K562 (cell line): ENCODE results near the gene VTA1. TPM values are rescaled to one million over a fixed set of nuclear protein-coding genes. Genes with fewer than 3 reads are reported as not detected.

Experiments
- ATAC-seq: fragments of 200-7000 bp; cut with Tn5 transposase; 3 replicates; pipeline ENCODE4 v1.9.1; 2020; ENCODE audit warnings: moderate library complexity
- BruUV-seq: library from RNA; stranded (reverse); fragments of 400-500 nt; replicated peaks from 2 replicates; lab custom pipeline; 2021; lab: Mats Ljungman, UMichigan
- CTCF ChIA-PET: fragments of 300-600 bp; formaldehyde crosslinking; extraction: SDS; loops from one replicate; lab custom pipeline; 2021; ENCODE audit warnings: low intra/inter-chr PET ratio; lab: Yijun Ruan, JAX
- POLR2A ChIA-PET: fragments of 300-600, 350-650 bp; sonication (Branson Sonifier 250); formaldehyde crosslinking; extraction: SDS; loops from one replicate; lab custom pipeline; 2021; ENCODE audit warnings: antibody characterized with exemption, inconsistent platforms; lab: Yijun Ruan, JAX
- DNase-seq, 4 experiments: peaks; one replicate each; pipeline versions ENCODE4 v3.0.0 to v3.0.0-alpha.2; 2011 to 2018; ENCODE audit warnings: low spot score in 3 of 4, mixed read lengths in 3 of 4; ENCODE audit errors: extremely low read depth in 1 of 4
- FAIRE-seq: peaks from 2 replicates; lab custom pipeline; 2011; peaks lifted over from hg19 to GRCh38; lab: Jason Lieb, UNC
- H2AFZ ChIP-seq: 2 replicates; pipeline ENCODE4 v1.6.0; 2011; ENCODE audit warnings: low read depth, low read length, control low read depth, inconsistent platforms
- H3K27ac ChIP-seq: fragments of 200-600 bp; 3 replicates; pipeline ENCODE4 v1.8.0; 2011; ENCODE audit warnings: low read depth, mild to moderate bottlenecking, control low read depth, inconsistent platforms, low read length, moderate library complexity, mixed read lengths; ENCODE audit errors: extremely low read depth
- H3K27me3 ChIP-seq, 2 experiments: fragments of 300-600 bp in 1 of 2; 2 replicates in 1 of 2; 3 replicates in 1 of 2; pipeline versions ENCODE4 v1.6.0 to v1.8.0; 2011; ENCODE audit warnings: inconsistent platforms in 2 of 2, low read length in 2 of 2, mild to moderate bottlenecking in 1 of 2, mixed read lengths in 1 of 2, moderate library complexity in 1 of 2; ENCODE audit not compliant: control insufficient read depth in 2 of 2, insufficient read depth in 2 of 2
- H3K36me3 ChIP-seq: fragments of 300-600 bp; 3 replicates; pipeline ENCODE4 v1.8.0; 2011; ENCODE audit warnings: mild to moderate bottlenecking, low read length, inconsistent platforms; ENCODE audit not compliant: control insufficient read depth, insufficient read depth
- H3K4me1 ChIP-seq, 2 experiments: fragments of 200-600 bp in 1 of 2; replicated peaks in 1 of 2; 2 replicates in 1 of 2; 3 replicates in 1 of 2; pipeline versions ENCODE4 v1.5.1 to v1.8.0; 2011; ENCODE audit warnings: inconsistent platforms in 2 of 2, low read length in 2 of 2, mild to moderate bottlenecking in 1 of 2, mixed read lengths in 1 of 2, moderate library complexity in 1 of 2; ENCODE audit not compliant: control insufficient read depth in 2 of 2, insufficient read depth in 2 of 2
- H3K4me2 ChIP-seq: 2 replicates; pipeline ENCODE4 v1.6.1; 2011; ENCODE audit warnings: low read length, control low read depth, inconsistent platforms, mixed read lengths; ENCODE audit not compliant: insufficient read depth
- H3K4me3 ChIP-seq: fragments of 200-600 bp; sonication (generic), shearing (Covaris generic); 2 replicates; pipeline ENCODE4 v1.5.1; 2016; ENCODE audit warnings: control low read depth, inconsistent platforms
- H3K79me2 ChIP-seq: fragments of 200-600 bp; 3 replicates; pipeline ENCODE4 v1.8.0; 2011; ENCODE audit warnings: low read length, inconsistent platforms; ENCODE audit not compliant: control insufficient read depth, insufficient read depth
- H3K9ac ChIP-seq, 2 experiments: 2 replicates each; pipeline versions ENCODE4 v1.6.0 to v1.6.1; 2011; ENCODE audit warnings: low read depth in 2 of 2, low read length in 2 of 2, control low read depth in 1 of 2, inconsistent platforms in 1 of 2, mild to moderate bottlenecking in 1 of 2, mixed read lengths in 1 of 2; ENCODE audit not compliant: insufficient read depth in 1 of 2
- H3K9me1 ChIP-seq: one replicate; pipeline ENCODE4 v1.6.0; 2011; ENCODE audit warnings: inconsistent platforms, mild to moderate bottlenecking, low read length, moderate library complexity; ENCODE audit not compliant: control insufficient read depth, insufficient read depth
- H3K9me3 ChIP-seq: replicated peaks from 2 replicates; pipeline ENCODE4 v1.5.1; 2011; ENCODE audit warnings: low read depth, low read length, inconsistent platforms; ENCODE audit not compliant: control insufficient read depth, insufficient read depth
- H4K20me1 ChIP-seq: replicated peaks from 2 replicates; pipeline ENCODE4 v1.6.1; 2011; ENCODE audit warnings: low read length, inconsistent platforms, mixed read lengths; ENCODE audit not compliant: control insufficient read depth, insufficient read depth
- CREM ChIP-seq: IDR thresholded peaks from 2 replicates; pipeline ENCODE4 v1.6.1; 2014; ENCODE audit warnings: antibody characterized with exemption, low read depth
- CTCF ChIP-seq, 3 experiments: IDR thresholded peaks in 2 of 3; conservative IDR thresholded peaks in 1 of 3; 2 replicates each; pipeline ENCODE4 v1.5.1; 2011 to 2012; ENCODE audit warnings: low read length in 3 of 3, mild to moderate bottlenecking in 3 of 3, control low read depth in 2 of 3, improper control_type of control experiment in 1 of 3, inconsistent platforms in 1 of 3, low read depth in 1 of 3, mixed read lengths in 1 of 3, moderate library complexity in 1 of 3; ENCODE audit not compliant: insufficient read depth in 2 of 3
- E4F1 ChIP-seq: fragments of 250-450 bp; sonication (Bioruptor Pico); IDR thresholded peaks from 2 replicates; pipeline ENCODE4 v1.5.0; 2021; ENCODE audit warnings: mild to moderate bottlenecking, borderline replicate concordance
- HIVEP1 ChIP-seq: fragments of 250-450 bp; sonication (Bioruptor Pico); IDR thresholded peaks from 2 replicates; pipeline ENCODE4 v1.4.0; 2020; ENCODE audit warnings: mild to moderate bottlenecking
- LARP7 ChIP-seq: fragments of 450-650 bp; IDR thresholded peaks from 2 replicates; pipeline ENCODE4 v1.6.1; 2016
- MBD2 ChIP-seq: sonication (generic); IDR thresholded peaks from 2 replicates; pipeline ENCODE4 v1.6.1; 2016; ENCODE audit warnings: low read depth, borderline replicate concordance
- RBM39 ChIP-seq: fragments of 200-400 bp; formaldehyde crosslinking; optimal IDR thresholded peaks from 2 replicates; pipeline ENCODE3; 2018; ENCODE audit warnings: low read depth, low read length
- USF2 ChIP-seq: sonication (generic); formaldehyde crosslinking; IDR thresholded peaks from 2 replicates; pipeline ENCODE4 v1.5.0; 2020; ENCODE audit warnings: missing genetic modification reagents
- YY1 ChIP-seq, 3 experiments: IDR thresholded peaks; 2 replicates each; pipeline ENCODE4 v1.6.1; 2011; ENCODE audit warnings: low read length in 2 of 3, mild to moderate bottlenecking in 2 of 3, moderate library complexity in 2 of 3, borderline replicate concordance in 1 of 3, control low read depth in 1 of 3, low read depth in 1 of 3; ENCODE audit not compliant: insufficient read depth in 3 of 3, insufficient replicate concordance in 2 of 3, control insufficient read depth in 1 of 3, insufficient read length in 1 of 3; ENCODE audit errors: extremely low read depth in 1 of 3
- ZNF586 ChIP-seq: fragments of 450-650 bp; formaldehyde crosslinking; conservative IDR thresholded peaks from 2 replicates; pipeline ENCODE4 v1.4.0; 2020; ENCODE audit warnings: mild to moderate bottlenecking, moderate library complexity
- ZNF668 ChIP-seq: fragments of 250-450 bp; sonication (Bioruptor Pico); IDR thresholded peaks from 2 replicates; pipeline ENCODE4 v1.8.0; 2022; ENCODE audit warnings: mild to moderate bottlenecking, inconsistent platforms
- WGBS: fragments of 100-300 bp; shearing (Covaris generic); methylation state at CpG from one replicate; pipeline ENCODE4 v1.1.6; 2016; ENCODE audit warnings: low coverage, mixed read lengths; ENCODE audit not compliant: insufficient coverage; ENCODE audit errors: missing lambda C conversion rate; 5-methylcytosine and 5-hydroxymethylcytosine counted together
- in situ Hi-C: fragments of 300-500 bp; cut with MboI; formaldehyde crosslinking; loops from 4 replicates; pipeline ENCODE4 v1.15.0; 2018; ENCODE audit warnings: inconsistent platforms, mixed read lengths
- intact Hi-C: fragments of 100-400 bp; cut with micrococcal nuclease; formaldehyde crosslinking; loops from 2 replicates; pipeline ENCODE4 v1.14.2; 2022
- polyA plus RNA-seq, 8 experiments: library from polyadenylated mRNA; depleted of rRNA in 4 of 8; stranded (reverse) in 5 of 8; unstranded in 3 of 8; fragments of >200 nt; fragmentation: Nextera tagmentation in 2 of 8; fragmentation: Illumina TruSeq in 1 of 8; extraction: Ambion mirVana in 2 of 8; extraction: Trizol in 1 of 8; gene quantifications; 2 replicates each; pipeline versions ENCODE4 v1.2.1 to v1.2.3, GENCODE V29; 2011 to 2014; ENCODE audit warnings: inconsistent platforms in 1 of 8, missing spikeins in 1 of 8
- total RNA-seq, 7 experiments: library from RNA; depleted of rRNA in 6 of 7; stranded (reverse); fragments of >200 nt in 6 of 7; fragmentation: Illumina TruSeq in 2 of 7; extraction: Trizol in 2 of 7; gene quantifications; 2 replicates each; pipeline versions ENCODE4 v1.2.1 to v1.2.3, GENCODE V29; 2011 to 2021; ENCODE audit warnings: low replicate concordance in 1 of 7
- TF ChIP-seq, protein P1 (sequence below): sonication (generic); formaldehyde crosslinking; IDR thresholded peaks from 2 replicates; pipeline ENCODE4 v1.8.0; 2022; ENCODE audit warnings: missing genetic modification reagents, mild to moderate bottlenecking, borderline replicate concordance

VTA1 gene
- total and polyA plus RNA-seq, 9 of the 15 experiments (the other 6 are each of a cell fraction or from before 2014, with no cell fraction given): 47.8 to 182 (median 84.6) TPM

DNA sequence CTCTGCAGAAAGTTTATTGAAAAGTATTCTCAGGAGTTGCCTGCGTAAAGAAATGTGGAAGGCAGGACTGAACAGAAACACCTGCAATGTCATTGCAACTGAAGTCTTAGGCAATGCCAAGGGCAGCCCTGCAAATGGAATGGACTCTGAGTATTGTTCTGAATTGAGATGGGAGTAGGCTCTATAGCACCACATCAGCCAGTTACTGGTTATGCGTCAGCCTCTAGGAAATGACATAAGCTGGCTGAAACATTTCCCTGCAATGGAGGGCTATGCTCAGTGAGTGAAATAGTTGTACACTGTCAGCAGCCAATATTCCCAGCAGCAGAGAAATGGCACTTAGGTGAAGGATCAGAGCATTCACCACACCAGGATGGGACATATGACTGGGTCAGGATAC lies 28.1 kb upstream of the VTA1 start:
- TF ChIP-seq ZNF586 (no peak), CTCF (IDR thresholded peaks at IDR 0.05 in 2 of 3, conservative IDR thresholded peaks at IDR 0.05 in 1 of 3; ENCODE audit: insufficient read depth in 2 of 3, low read depth in 1 of 3, low read length in 3 of 3) (no peak), CREM (no peak), USF2 (CRISPR knock-in tag) (no peak), YY1 (IDR thresholded peaks at IDR 0.05; ENCODE audit: borderline replicate concordance in 1 of 3, control insufficient read depth in 1 of 3, extremely low read depth in 1 of 3, insufficient read depth in 3 of 3, insufficient read length in 1 of 3, insufficient replicate concordance in 2 of 3, low read depth in 1 of 3, low read length in 2 of 3) (no peak), MBD2 (no peak), ZNF668 (CRISPR knock-in tag) (no peak), E4F1 (CRISPR knock-in tag) (no peak), RBM39 (no peak), LARP7 (no peak), HIVEP1 (CRISPR knock-in tag) (no peak)
- TF ChIP-seq, protein P1, sequence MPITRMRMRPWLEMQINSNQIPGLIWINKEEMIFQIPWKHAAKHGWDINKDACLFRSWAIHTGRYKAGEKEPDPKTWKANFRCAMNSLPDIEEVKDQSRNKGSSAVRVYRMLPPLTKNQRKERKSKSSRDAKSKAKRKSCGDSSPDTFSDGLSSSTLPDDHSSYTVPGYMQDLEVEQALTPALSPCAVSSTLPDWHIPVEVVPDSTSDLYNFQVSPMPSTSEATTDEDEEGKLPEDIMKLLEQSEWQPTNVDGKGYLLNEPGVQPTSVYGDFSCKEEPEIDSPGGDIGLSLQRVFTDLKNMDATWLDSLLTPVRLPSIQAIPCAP (CRISPR knock-in tag): no peak
- CTCF ChIA-PET: no interaction called here
- H3K27ac ChIP-seq: no peak overlapping the region
- no peak overlapping the region for H2AFZ ChIP-seq
- H3K4me1 ChIP-seq: no peaks in the 10 kb centered on the region
- H3K9me3 ChIP-seq: no peaks in the 10 kb centered on the region
- WGBS: 16% methylated on average over 2 of the region's 2 CpGs
- in situ Hi-C loops (loop anchor here (25.0 kb wide), 1 partner anchor 432 kb away; no protein-coding TSS in a partner anchor), intact Hi-C loops (no loop called here)
- ATAC-seq: no peak
- POLR2A ChIA-PET: no interaction called here
- H4K20me1 ChIP-seq: no peaks in the 10 kb centered on the region
- no peaks in the 10 kb centered on the region for H3K79me2 ChIP-seq
- H3K36me3 ChIP-seq: no peaks in the 10 kb centered on the region
- H3K4me2 ChIP-seq: no peak overlapping the region
- BruUV-seq: no TSS peak
- no peaks in the 10 kb centered on the region for H3K27me3 ChIP-seq
- no peak for DNase-seq
- H3K9me1 ChIP-seq: no peaks in the 10 kb centered on the region
- FAIRE-seq: no peak
- no peak overlapping the region for H3K9ac ChIP-seq
- no peak overlapping the region for H3K4me3 ChIP-seq
